ENCODE results near the gene SMTNL1. TPM values are rescaled to one million over a fixed set of nuclear protein-coding genes. Genes with fewer than 3 reads are reported as not detected.

SMTNL1 gene
- total RNA-seq, 4 donors from 2014 or later: not detected

- no peak for TF ChIP-seq CTCF (IDR thresholded peaks at IDR 0.05; ENCODE audit: low read depth)
These were observed 60.8 kb downstream of the SMTNL1 start for GRCh38 chr11:57597916-57598830.

GRCh38 chr11:57598831-57599155 lies 61.4 kb downstream of the SMTNL1 start:
- no peak for TF ChIP-seq CTCF (IDR thresholded peaks at IDR 0.05; ENCODE audit: low read depth)

GRCh38 chr11:57599381-57599780 lies 62.0 kb downstream of the SMTNL1 start:
- TF ChIP-seq CTCF (IDR thresholded peaks at IDR 0.05; ENCODE audit: low read depth): no peak

Small RNAs within 50 kb of the gene (small RNA-seq; reads per million reads assigned to genes)
- not detected for gene RN7SL605P

Other genes with a start within 250 kb of the SMTNL1 start
- 100 to 1,000 TPM in 1 of 4 donors, 10 to 100 TPM in 3; 62.0 to 193 (median 85.7) TPM for gene TNKS1BP1, start 212.6 kb upstream of the SMTNL1 start, total RNA-seq
- gene SSRP1, start 201.7 kb upstream of the SMTNL1 start, total RNA-seq: 10 to 100 TPM; 41.3 to 78.7 (median 56.5) TPM
- under 1 TPM in 1 of 4 donors, not detected in 3; 0.34 TPM for gene P2RX3, start 199.2 kb upstream of the SMTNL1 start, total RNA-seq
- not detected for gene PRG3, start 156.4 kb upstream of the SMTNL1 start, total RNA-seq
- gene PRG2, start 146.9 kb upstream of the SMTNL1 start, total RNA-seq: 1 to 10 TPM in 1 of 4 donors, not detected in 3; 1.0 TPM
- 100 to 1,000 TPM in 1 of 4 donors, 10 to 100 TPM in 3; 50.1 to 108 (median 80.2) TPM for gene SLC43A3, start 110.5 kb upstream of the SMTNL1 start, total RNA-seq
- under 1 TPM in 3 of 4 donors, not detected in 1; 0.38 to 0.82 (median 0.68) TPM for gene RTN4RL2, start 77.1 kb upstream of the SMTNL1 start, total RNA-seq
- gene SLC43A1, start 21.9 kb upstream of the SMTNL1 start, total RNA-seq: 10 to 100 TPM in 3 of 4 donors, 1 to 10 TPM in 1; 9.8 to 25.1 (median 18.3) TPM
- gene TIMM10, start 6.8 kb upstream of the SMTNL1 start, total RNA-seq: 10 to 100 TPM; 34.4 to 47.6 (median 36.7) TPM
- 10 to 100 TPM; 21.8 to 60.7 (median 33.6) TPM for gene UBE2L6, start 30.1 kb downstream of the SMTNL1 start, total RNA-seq
- 100 to 1,000 TPM; 318 to 653 (median 616) TPM for gene SERPING1, start 60.1 kb downstream of the SMTNL1 start, total RNA-seq
- 1 to 10 TPM in 2 of 4 donors, under 1 TPM in 2; 0.33 to 4.1 (median 2.2) TPM for gene YPEL4, start 112.3 kb downstream of the SMTNL1 start, total RNA-seq
- gene CLP1, start 120.2 kb downstream of the SMTNL1 start, total RNA-seq: 10 to 100 TPM in 2 of 4 donors, 1 to 10 TPM in 2; 5.7 to 11.5 (median 10.0) TPM
- gene ZDHHC5, start 130.5 kb downstream of the SMTNL1 start, total RNA-seq: 10 to 100 TPM; 28.0 to 49.9 (median 33.4) TPM
- gene MED19, start 174.6 kb downstream of the SMTNL1 start, total RNA-seq: 10 to 100 TPM in 2 of 4 donors, 1 to 10 TPM in 2; 7.6 to 18.9 (median 10.1) TPM
- gene TMX2, start 175.0 kb downstream of the SMTNL1 start, total RNA-seq: 10 to 100 TPM; 32.8 to 72.7 (median 34.1) TPM
- gene SELENOH, start 203.9 kb downstream of the SMTNL1 start, total RNA-seq: 100 to 1,000 TPM in 3 of 4 donors, 10 to 100 TPM in 1; 72.2 to 129 (median 116) TPM
- not detected for gene BTBD18, start 214.2 kb downstream of the SMTNL1 start, total RNA-seq
- 100 to 1,000 TPM in 2 of 4 donors, 10 to 100 TPM in 2; 75.6 to 134 (median 93.3) TPM for gene CTNND1, start 224.2 kb downstream of the SMTNL1 start, total RNA-seq